K562 (cell line): ENCODE results near the gene MRPL55. TPM values are rescaled to one million over a fixed set of nuclear protein-coding genes. Genes with fewer than 3 reads are reported as not detected.

Experiments
- CLOCK ChIP-seq: fragments of 250-450 bp; sonication (Bioruptor Pico); IDR thresholded peaks from 2 replicates; pipeline ENCODE4 v1.4.0; 2020; ENCODE audit warnings: mild to moderate bottlenecking, moderate library complexity, borderline replicate concordance
- FOS ChIP-seq: IDR thresholded peaks from 3 replicates; pipeline ENCODE4 v1.6.1; 2011; ENCODE audit not compliant: insufficient read length; ENCODE audit errors: extremely low read depth
- TOE1 ChIP-seq, 2 experiments: fragments of 450-650 bp in 1 of 2; sonication (generic) in 1 of 2; formaldehyde crosslinking in 1 of 2; IDR thresholded peaks; 2 replicates each; pipeline versions ENCODE4 v1.7.1 to v1.8.0; 2016 to 2022; ENCODE audit warnings: borderline replicate concordance in 2 of 2, mild to moderate bottlenecking in 2 of 2, antibody characterized with exemption in 1 of 2, inconsistent platforms in 1 of 2, low read depth in 1 of 2, missing genetic modification reagents in 1 of 2, moderate library complexity in 1 of 2
- polyA plus RNA-seq, 8 experiments: library from polyadenylated mRNA; depleted of rRNA in 4 of 8; stranded (reverse) in 5 of 8; unstranded in 3 of 8; fragments of >200 nt; fragmentation: Nextera tagmentation in 2 of 8; fragmentation: Illumina TruSeq in 1 of 8; extraction: Ambion mirVana in 2 of 8; extraction: Trizol in 1 of 8; gene quantifications; 2 replicates each; pipeline versions ENCODE4 v1.2.1 to v1.2.3, GENCODE V29; 2011 to 2014; ENCODE audit warnings: inconsistent platforms in 1 of 8, missing spikeins in 1 of 8
- total RNA-seq, 7 experiments: library from RNA; depleted of rRNA in 6 of 7; stranded (reverse); fragments of >200 nt in 6 of 7; fragmentation: Illumina TruSeq in 2 of 7; extraction: Trizol in 2 of 7; gene quantifications; 2 replicates each; pipeline versions ENCODE4 v1.2.1 to v1.2.3, GENCODE V29; 2011 to 2021; ENCODE audit warnings: low replicate concordance in 1 of 7
- TF ChIP-seq, protein P1 (sequence below): fragments of 450-650 bp; IDR thresholded peaks from 2 replicates; pipeline ENCODE4 v1.7.0; 2016; ENCODE audit warnings: borderline replicate concordance
- TF ChIP-seq, protein P2 (sequence below): fragments of 200-600 bp; sonication (generic); IDR thresholded peaks from one replicate; pipeline ENCODE4 v1.6.1; 2012; ENCODE audit warnings: mild to moderate bottlenecking, low read depth, low read length, inconsistent platforms

MRPL55 gene
- total and polyA plus RNA-seq, 9 of the 15 experiments (the other 6 are each of a cell fraction or from before 2014, with no cell fraction given), result 34.9 to 228 (median 81.0) TPM

- TF ChIP-seq CLOCK (no peak), FOS (no peak), TOE1 (IDR thresholded peaks at IDR 0.05; ENCODE audit: borderline replicate concordance) (no peak), TOE1 (CRISPR knock-in tag; IDR thresholded peaks at IDR 0.05; ENCODE audit: borderline replicate concordance, low read depth) (no peak)
- TF ChIP-seq, protein P1, sequence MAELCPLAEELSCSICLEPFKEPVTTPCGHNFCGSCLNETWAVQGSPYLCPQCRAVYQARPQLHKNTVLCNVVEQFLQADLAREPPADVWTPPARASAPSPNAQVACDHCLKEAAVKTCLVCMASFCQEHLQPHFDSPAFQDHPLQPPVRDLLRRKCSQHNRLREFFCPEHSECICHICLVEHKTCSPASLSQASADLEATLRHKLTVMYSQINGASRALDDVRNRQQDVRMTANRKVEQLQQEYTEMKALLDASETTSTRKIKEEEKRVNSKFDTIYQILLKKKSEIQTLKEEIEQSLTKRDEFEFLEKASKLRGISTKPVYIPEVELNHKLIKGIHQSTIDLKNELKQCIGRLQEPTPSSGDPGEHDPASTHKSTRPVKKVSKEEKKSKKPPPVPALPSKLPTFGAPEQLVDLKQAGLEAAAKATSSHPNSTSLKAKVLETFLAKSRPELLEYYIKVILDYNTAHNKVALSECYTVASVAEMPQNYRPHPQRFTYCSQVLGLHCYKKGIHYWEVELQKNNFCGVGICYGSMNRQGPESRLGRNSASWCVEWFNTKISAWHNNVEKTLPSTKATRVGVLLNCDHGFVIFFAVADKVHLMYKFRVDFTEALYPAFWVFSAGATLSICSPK, result no peak
- TF ChIP-seq, protein P2, sequence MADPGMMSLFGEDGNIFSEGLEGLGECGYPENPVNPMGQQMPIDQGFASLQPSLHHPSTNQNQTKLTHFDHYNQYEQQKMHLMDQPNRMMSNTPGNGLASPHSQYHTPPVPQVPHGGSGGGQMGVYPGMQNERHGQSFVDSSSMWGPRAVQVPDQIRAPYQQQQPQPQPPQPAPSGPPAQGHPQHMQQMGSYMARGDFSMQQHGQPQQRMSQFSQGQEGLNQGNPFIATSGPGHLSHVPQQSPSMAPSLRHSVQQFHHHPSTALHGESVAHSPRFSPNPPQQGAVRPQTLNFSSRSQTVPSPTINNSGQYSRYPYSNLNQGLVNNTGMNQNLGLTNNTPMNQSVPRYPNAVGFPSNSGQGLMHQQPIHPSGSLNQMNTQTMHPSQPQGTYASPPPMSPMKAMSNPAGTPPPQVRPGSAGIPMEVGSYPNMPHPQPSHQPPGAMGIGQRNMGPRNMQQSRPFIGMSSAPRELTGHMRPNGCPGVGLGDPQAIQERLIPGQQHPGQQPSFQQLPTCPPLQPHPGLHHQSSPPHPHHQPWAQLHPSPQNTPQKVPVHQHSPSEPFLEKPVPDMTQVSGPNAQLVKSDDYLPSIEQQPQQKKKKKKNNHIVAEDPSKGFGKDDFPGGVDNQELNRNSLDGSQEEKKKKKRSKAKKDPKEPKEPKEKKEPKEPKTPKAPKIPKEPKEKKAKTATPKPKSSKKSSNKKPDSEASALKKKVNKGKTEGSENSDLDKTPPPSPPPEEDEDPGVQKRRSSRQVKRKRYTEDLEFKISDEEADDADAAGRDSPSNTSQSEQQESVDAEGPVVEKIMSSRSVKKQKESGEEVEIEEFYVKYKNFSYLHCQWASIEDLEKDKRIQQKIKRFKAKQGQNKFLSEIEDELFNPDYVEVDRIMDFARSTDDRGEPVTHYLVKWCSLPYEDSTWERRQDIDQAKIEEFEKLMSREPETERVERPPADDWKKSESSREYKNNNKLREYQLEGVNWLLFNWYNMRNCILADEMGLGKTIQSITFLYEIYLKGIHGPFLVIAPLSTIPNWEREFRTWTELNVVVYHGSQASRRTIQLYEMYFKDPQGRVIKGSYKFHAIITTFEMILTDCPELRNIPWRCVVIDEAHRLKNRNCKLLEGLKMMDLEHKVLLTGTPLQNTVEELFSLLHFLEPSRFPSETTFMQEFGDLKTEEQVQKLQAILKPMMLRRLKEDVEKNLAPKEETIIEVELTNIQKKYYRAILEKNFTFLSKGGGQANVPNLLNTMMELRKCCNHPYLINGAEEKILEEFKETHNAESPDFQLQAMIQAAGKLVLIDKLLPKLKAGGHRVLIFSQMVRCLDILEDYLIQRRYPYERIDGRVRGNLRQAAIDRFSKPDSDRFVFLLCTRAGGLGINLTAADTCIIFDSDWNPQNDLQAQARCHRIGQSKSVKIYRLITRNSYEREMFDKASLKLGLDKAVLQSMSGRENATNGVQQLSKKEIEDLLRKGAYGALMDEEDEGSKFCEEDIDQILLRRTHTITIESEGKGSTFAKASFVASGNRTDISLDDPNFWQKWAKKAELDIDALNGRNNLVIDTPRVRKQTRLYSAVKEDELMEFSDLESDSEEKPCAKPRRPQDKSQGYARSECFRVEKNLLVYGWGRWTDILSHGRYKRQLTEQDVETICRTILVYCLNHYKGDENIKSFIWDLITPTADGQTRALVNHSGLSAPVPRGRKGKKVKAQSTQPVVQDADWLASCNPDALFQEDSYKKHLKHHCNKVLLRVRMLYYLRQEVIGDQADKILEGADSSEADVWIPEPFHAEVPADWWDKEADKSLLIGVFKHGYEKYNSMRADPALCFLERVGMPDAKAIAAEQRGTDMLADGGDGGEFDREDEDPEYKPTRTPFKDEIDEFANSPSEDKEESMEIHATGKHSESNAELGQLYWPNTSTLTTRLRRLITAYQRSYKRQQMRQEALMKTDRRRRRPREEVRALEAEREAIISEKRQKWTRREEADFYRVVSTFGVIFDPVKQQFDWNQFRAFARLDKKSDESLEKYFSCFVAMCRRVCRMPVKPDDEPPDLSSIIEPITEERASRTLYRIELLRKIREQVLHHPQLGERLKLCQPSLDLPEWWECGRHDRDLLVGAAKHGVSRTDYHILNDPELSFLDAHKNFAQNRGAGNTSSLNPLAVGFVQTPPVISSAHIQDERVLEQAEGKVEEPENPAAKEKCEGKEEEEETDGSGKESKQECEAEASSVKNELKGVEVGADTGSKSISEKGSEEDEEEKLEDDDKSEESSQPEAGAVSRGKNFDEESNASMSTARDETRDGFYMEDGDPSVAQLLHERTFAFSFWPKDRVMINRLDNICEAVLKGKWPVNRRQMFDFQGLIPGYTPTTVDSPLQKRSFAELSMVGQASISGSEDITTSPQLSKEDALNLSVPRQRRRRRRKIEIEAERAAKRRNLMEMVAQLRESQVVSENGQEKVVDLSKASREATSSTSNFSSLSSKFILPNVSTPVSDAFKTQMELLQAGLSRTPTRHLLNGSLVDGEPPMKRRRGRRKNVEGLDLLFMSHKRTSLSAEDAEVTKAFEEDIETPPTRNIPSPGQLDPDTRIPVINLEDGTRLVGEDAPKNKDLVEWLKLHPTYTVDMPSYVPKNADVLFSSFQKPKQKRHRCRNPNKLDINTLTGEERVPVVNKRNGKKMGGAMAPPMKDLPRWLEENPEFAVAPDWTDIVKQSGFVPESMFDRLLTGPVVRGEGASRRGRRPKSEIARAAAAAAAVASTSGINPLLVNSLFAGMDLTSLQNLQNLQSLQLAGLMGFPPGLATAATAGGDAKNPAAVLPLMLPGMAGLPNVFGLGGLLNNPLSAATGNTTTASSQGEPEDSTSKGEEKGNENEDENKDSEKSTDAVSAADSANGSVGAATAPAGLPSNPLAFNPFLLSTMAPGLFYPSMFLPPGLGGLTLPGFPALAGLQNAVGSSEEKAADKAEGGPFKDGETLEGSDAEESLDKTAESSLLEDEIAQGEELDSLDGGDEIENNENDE, result peak; percentile 17
Measured at GRCh38 chr1:228085287-228085951, 23.7 kb downstream of the MRPL55 start (continued).
